HG02623 (cell line): ENCODE data around the gene SASS6.

Experiments
- ATAC-seq: cut with Tn5 transposase; IDR thresholded peaks from one replicate; pipeline ENCODE4 v1.9.1; 2021; ENCODE audit warnings: moderate library complexity; ENCODE audit not compliant: unreplicated experiment

SASS6 gene

GRCh38 chr1:100115524-100115923, 17.2 kb downstream of the SASS6 start:
- ATAC-seq: no peak

DNA sequence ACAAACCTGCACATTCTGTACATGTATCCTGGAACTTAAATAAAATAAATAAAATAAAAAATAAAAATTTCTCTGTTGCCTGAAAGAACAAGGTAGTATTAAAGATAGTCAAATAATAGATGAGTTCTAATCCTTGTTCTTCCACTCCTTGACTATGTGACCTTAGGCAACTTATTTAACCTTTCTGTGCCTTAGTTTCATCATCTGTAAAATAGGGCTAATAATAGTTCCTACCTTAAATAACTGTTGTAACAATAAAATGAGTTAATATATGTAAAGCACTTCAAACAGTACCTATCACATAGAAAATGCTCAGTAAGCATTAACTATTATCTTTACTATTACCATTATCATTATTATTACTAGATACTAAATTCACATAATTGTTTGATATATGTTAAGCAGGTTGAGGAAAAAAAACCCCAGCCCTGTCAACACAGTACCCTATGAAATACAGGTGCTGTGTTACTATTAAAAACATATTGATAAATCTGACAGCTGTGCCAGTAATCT, 23.1 kb downstream of the SASS6 start:
- no peak for ATAC-seq

DNA sequence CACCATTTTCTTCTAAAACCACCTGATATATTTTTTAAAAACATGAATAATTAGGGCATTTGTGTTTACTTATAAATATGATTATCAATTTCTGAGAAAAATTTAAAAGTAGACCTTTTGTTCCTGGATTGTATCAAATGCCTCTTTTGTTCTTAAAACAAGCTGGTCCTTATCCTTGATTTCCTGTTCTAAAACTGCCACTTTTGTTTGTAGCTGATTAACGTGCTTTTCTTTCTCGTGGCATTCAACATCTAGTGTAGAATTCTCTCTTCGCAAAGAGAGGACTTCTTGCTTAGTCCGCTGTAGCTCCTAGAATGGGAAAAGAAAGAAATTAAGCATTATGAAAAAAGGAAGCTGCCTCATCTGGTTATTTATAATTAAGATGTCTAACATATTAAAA, 25.0 kb downstream of the SASS6 start:
- no peak for ATAC-seq

- ATAC-seq: no peak
Observed at GRCh38 chr1:100101564-100101963, 31.2 kb downstream of the SASS6 start.

DNA sequence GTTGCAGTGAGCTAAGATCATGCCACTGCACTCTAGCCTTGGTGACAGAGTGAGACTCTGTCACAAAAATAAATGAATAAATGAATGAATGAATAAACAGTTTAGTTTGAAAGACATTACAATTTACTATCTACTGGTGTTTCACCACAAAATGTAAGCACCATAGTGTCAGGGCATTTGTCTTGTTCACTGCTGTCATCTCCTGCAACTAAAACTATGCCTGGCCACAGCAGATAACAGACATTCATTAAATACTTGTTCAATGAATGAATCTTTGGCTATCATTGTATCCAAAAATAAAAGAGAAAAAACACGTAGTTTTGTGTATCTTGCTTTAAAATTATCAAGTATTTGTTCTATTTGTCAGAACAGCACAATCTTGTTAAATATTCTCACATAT, 32.5 kb downstream of the SASS6 start:
- ATAC-seq: no peak

- no peak for ATAC-seq
Observed at GRCh38 chr1:100090471-100090870, 42.3 kb downstream of the SASS6 start.

DNA sequence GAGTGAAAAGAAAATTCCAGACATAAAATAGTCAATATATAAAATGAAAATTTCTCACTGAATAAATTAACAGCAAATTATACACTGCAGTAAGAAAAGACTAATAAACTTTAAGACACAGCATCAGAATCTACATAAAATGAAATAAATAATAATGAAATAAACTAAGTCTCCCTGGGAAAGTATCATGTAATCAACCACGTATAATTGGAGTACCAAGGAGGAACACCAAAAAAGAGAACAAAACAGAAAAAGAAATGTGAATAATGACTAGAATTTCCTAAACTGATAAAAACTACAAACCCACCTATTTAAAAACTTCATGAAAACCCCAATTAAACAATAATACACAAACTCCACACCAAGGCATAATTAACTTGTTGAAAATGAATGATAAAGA, 43.6 kb downstream of the SASS6 start:
- ATAC-seq: no peak

GRCh38 chr1:100087396-100087795, 45.3 kb downstream of the SASS6 start:
- ATAC-seq: no peak

GRCh38 chr1:100080331-100080730, 52.4 kb downstream of the SASS6 start:
- no peak for ATAC-seq

DNA sequence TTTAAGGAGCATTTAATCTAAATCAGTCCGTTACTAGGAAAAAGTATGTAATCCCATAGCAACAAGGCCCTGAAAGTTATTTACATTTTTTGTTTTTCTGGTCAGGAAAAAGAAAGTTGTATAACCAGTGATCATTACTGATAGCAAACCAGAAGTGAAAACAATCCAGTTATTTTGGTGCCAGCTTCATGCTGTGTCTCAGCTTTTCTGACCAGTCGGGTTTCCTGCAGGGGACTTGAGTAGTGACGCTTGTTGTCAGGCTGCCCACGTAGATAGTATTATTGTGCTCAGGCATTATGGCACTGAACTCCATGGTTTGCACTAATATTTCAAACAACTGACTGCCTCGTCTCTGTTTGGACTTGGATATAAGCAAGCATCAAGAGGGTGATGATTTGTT, 55.2 kb downstream of the SASS6 start:
- peak; percentile 49 for ATAC-seq

- peak; percentile 76 for ATAC-seq
Observed at GRCh38 chr1:100076744-100077143, 56.0 kb downstream of the SASS6 start.

DNA sequence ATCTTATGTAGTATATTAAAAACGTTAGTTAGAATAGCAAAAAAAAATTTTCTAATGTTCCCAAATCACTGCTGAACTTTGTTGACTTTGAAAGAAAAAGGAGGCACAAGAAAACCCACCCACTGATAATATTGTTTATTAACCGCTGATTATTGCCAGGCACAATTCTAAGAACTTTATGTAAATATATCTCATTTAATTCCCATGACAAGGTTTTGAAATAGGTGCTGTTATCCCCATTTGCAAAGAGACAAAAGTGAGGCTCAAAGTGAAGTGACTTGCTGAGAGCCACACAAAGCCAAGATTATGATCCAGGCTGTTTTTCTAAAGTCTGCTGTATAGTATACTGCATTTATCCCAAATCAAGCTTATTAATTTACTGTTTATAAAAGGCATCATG, 56.4 kb downstream of the SASS6 start:
- ATAC-seq: peak; percentile 3

GRCh38 chr1:100075773-100076172, 57.0 kb downstream of the SASS6 start:
- peak; percentile 45 for ATAC-seq

DNA sequence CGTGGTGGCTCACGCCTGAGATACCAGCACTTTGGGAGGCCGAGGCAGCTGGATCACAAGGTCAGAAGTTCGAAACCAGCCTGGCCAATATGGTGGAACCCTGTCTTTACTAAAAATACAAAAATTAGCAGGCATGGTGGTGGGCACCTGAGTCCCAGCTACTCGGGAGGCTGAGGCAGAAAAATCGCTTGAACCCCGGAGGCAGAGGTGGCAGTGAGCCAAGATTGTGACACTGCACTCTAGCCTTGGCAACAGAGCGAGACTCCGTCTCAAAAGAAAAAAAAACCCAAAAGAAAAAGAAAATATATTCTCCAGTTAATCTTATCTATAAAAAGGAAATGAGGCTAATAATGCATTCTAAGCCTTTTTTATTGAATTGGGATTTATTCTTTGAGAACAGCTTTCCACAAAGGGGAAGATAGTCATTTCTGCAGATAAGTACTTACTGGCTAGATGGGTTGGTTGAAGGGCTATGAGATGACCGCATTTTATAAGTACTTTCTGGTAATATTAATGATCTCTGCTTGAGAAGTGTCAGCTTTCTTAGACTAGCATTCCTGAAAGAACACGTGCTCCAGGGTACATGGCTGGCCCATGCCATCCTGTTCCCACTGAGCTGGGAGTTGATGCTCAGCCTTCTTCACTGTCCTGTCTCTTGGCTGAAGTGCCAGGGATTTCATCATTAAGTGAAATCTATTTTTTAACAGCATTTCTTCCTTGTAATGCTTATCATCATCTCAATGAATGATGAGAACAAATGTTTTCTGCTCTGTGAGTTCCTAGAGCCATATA, 57.9 kb downstream of the SASS6 start:
- no peak for ATAC-seq

GRCh38 chr1:100073531-100073930, 59.2 kb downstream of the SASS6 start:
- ATAC-seq: no peak

DNA sequence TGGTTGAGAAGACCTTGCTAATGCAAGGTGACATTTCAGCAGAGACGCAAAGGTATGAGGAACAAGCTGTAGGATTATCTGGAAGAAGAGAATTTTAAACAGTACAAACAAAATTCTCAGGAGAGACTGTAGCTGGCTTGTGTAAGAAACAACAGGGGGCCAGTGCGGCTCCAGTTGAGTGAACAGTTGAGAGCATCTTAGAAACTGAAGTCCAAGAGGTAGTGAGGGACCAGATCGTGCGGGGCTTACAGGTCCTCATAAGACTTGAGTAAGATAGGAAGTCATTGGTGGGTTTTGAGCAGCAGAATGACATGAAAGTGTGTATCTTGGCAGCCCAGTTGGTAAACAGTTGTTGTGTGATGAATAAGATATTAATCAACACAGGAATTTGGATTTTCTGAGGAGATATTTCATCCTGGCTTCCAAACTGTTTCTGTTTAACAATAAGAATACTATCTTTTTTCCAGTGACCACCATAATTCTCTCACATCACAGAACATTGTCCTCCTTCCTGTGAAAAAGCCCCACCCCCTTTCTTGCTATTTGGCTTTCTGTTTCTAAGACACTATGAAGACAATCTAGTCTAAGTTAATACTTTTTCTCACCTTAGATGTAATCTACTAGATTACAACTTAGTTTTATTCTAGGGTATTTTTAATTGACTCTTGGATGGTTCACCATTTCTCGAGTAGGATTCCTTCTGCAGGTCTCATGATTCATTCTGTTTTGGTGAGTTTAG, 62.4 kb downstream of the SASS6 start:
- ATAC-seq: no peak

- ATAC-seq: no peak
Observed at GRCh38 chr1:100065969-100066227, 66.8 kb downstream of the SASS6 start.

- no peak for ATAC-seq
Observed at GRCh38 chr1:100065183-100065968, 67.4 kb downstream of the SASS6 start.

GRCh38 chr1:100061681-100062080, 71.0 kb downstream of the SASS6 start:
- no peak for ATAC-seq

DNA sequence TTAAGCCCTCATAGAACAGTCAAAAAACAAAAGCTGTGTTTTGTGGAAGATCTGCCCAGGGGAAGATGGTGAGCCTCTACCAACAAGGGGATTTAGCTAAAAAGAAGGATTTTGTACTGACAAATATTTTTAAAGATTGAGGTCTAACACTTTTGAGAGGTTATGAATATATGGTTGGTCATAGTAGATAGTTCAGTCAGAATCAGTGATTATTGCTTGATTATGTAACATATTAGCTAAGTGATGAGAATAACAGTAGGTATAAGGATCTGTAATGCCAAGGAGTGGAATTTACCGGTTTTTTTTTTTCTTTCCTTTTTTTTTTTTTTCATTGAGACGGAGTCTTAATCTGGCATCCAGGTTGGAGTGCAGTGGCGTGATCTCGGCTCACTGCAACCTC, 79.0 kb downstream of the SASS6 start:
- no peak for ATAC-seq

DNA sequence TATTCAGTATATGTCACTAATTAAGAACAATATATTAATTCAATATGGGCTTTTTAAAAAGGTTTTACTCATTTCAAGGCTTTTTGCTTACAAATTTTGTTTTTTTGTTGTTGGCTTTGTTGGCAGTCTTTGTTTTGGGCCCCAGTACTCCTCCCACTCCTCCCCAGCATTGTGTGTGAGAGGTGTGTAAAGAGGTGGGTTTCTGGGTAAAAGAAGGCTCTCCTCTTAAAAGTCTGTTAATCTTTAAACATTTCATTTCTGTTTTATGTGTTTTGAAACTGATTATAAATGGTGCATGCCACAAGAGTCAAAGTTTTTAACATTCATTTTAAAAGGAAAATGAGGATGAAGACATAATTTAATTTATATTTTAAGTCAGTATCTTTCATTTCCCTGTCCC, 79.6 kb downstream of the SASS6 start:
- no peak for ATAC-seq

DNA sequence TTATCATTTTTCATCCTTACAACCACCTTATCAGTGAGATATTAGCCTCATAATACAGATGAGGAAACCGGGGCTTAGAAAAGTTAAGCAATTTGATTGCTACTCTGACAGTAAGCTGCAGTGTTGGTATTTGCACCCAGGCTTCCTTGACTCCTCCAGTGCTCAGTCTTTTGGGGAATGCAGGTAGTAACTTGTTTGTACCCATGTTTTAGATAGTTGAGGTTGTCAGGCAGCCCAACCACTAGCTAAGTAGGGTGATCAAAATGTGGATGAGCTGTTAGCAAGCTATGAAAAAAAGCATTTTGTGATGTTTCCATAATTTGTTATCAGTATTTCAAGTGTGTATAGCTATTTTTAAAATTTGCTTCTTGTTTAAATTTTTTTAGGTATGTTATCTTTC, 80.8 kb downstream of the SASS6 start:
- ATAC-seq: no peak
